Esophagus muscularis mucosa (tissue), 4 donors: Measurements from ENCODE around the gene BUB1B. TPM values are rescaled to one million over a fixed set of nuclear protein-coding genes. Genes with fewer than 3 reads are reported as not detected.

Experiments used
- DNase-seq: peaks from one replicate; pipeline ENCODE4 v3.0.0-alpha.2; 2017; ENCODE audit errors: extremely low spot score
- H3K27ac ChIP-seq, 4 donors: fragments of 200-600 bp; sonication (generic); replicated peaks in 1 of 4; 1 replicate in 3 of 4; 2 replicates in 1 of 4; pipeline ENCODE4 v1.5.1; 2016 to 2019; ENCODE audit warnings: mild to moderate bottlenecking in 1 of 4
- H3K27me3 ChIP-seq, 4 donors: fragments of 200-600 bp; sonication (generic); one replicate each; pipeline versions ENCODE4 v1.5.1 to v1.6.0; 2016 to 2019
- H3K36me3 ChIP-seq, 4 donors: fragments of 200-600 bp; sonication (generic); one replicate each; pipeline ENCODE4 v1.5.1; 2016 to 2019
- H3K4me1 ChIP-seq, 4 donors: fragments of 200-600 bp; sonication (generic); one replicate each; pipeline ENCODE4 v1.5.1; 2016 to 2019
- H3K4me3 ChIP-seq, 4 donors: fragments of 200-600 bp; sonication (generic); 1 replicate in 2 of 4; 2 replicates in 2 of 4; pipeline ENCODE4 v1.5.1; 2016 to 2019; ENCODE audit warnings: mild to moderate bottlenecking in 4 of 4, moderate library complexity in 1 of 4
- H3K9me3 ChIP-seq, 4 donors: fragments of 200-600 bp; sonication (generic); 1 replicate in 3 of 4; 2 replicates in 1 of 4; pipeline ENCODE4 v1.5.1; 2016 to 2019
- CTCF ChIP-seq, 3 experiments: fragments of 200-600 bp in 2 of 3; fragments of 450-650 bp in 1 of 3; sonication (generic) in 2 of 3; IDR thresholded peaks; one replicate each; pipeline ENCODE4 v1.5.1; 2017 to 2019; ENCODE audit warnings: antibody characterized with exemption in 3 of 3, mild to moderate bottlenecking in 2 of 3, moderate library complexity in 1 of 3
- EP300 ChIP-seq: sonication (generic); formaldehyde crosslinking; IDR thresholded peaks from one replicate; pipeline ENCODE4 v1.6.1; 2017; ENCODE audit warnings: antibody characterized with exemption
- POLR2A ChIP-seq: fragments of 450-650 bp; IDR thresholded peaks from one replicate; pipeline ENCODE4 v1.6.1; 2017; ENCODE audit warnings: antibody characterized with exemption, moderate library complexity, mild to moderate bottlenecking, low read depth
- POLR2AphosphoS5 ChIP-seq, 2 donors: sonication (generic); formaldehyde crosslinking; IDR thresholded peaks; one replicate each; pipeline ENCODE4 v1.6.1; 2017; ENCODE audit warnings: antibody characterized with exemption in 2 of 2
- WGBS: methylation state at CpG from one replicate; pipeline ENCODE4 v1.1.5; 2018; 5-methylcytosine and 5-hydroxymethylcytosine counted together
- intact Hi-C: fragments of 100-400 bp; cut with DNase I; formaldehyde crosslinking; loops from one replicate; pipeline ENCODE4 v1.15.1; 2023
- total RNA-seq, 4 donors: library from RNA; depleted of rRNA; stranded (reverse); fragments of >200 nt; gene quantifications; one replicate each; pipeline versions ENCODE4 v1.1.0 to v1.2.1, GENCODE V29; 2016

The BUB1B gene
- total RNA-seq, 4 donors from 2014 or later: 0.06 to 1.3 (median 0.17) TPM; not detected in 1

- no peak overlapping the region for H3K4me3 ChIP-seq
- H3K27ac ChIP-seq: no peak overlapping the region
- intact Hi-C loops: no loop called here
- H3K27me3 ChIP-seq: peaks cover 0 to 4% (median 0%) of the 10 kb centered on the region in 4 donors
- H3K9me3 ChIP-seq: no peaks in the 10 kb centered on the region
- no peak for TF ChIP-seq POLR2AphosphoS5 (IDR thresholded peaks at IDR 0.05)
- H3K36me3 ChIP-seq: no peaks in the 10 kb centered on the region
- WGBS: 89% methylated on average over 11 of the region's 11 CpGs
- H3K4me1 ChIP-seq: peaks cover 0 to 8% (median 6%) of the 10 kb centered on the region in 4 donors
- DNase-seq: no peak
These were observed 73.1 kb downstream of the BUB1B start for GRCh38 chr15:40233727-40234577.

GRCh38 chr15:40234783-40235182, 73.9 kb downstream of the BUB1B start:
- Histone ChIP-seq H3K36me3 (no peaks in the 10 kb centered on the region), H3K4me3 (no peak overlapping the region), H3K27me3 (peaks cover 0 to 11% (median 0%) of the 10 kb centered on the region in 4 donors), H3K4me1 (peaks cover 0 to 16% (median 13%) of the 10 kb centered on the region in 4 donors), H3K27ac (no peak overlapping the region), H3K9me3 (no peaks in the 10 kb centered on the region)
- no peak for DNase-seq
- intact Hi-C loops: no loop called here
- 69% methylated on average over 2 of the region's 4 CpGs for WGBS
- no peak for TF ChIP-seq POLR2AphosphoS5 (IDR thresholded peaks at IDR 0.05)
- no peak for TF ChIP-seq EP300
- TF ChIP-seq POLR2A: no peak
- no peak for TF ChIP-seq CTCF (IDR thresholded peaks at IDR 0.05)

- no peak overlapping the region for H3K27ac ChIP-seq
- 83% methylated on average over 4 of the region's 4 CpGs for WGBS
- H3K4me3 ChIP-seq: no peak overlapping the region
- H3K4me1 ChIP-seq: peaks cover 0 to 18% (median 13%) of the 10 kb centered on the region in 4 donors
- H3K27me3 ChIP-seq: peaks cover 0 to 16% (median 0%) of the 10 kb centered on the region in 4 donors
- DNase-seq: no peak
- no peaks in the 10 kb centered on the region for H3K36me3 ChIP-seq
- TF ChIP-seq POLR2A (no peak), POLR2AphosphoS5 (IDR thresholded peaks at IDR 0.05) (no peak), CTCF (IDR thresholded peaks at IDR 0.05) (no peak), EP300 (no peak)
- intact Hi-C loops: no loop called here
- no peaks in the 10 kb centered on the region for H3K9me3 ChIP-seq
These were observed 74.5 kb downstream of the BUB1B start for GRCh38 chr15:40235201-40235885.

- Histone ChIP-seq H3K36me3 (no peaks in the 10 kb centered on the region), H3K27ac (no peak within 1 kb of the TSS), H3K9me3 (no peaks in the 10 kb centered on the region), H3K27me3 (peaks cover 0 to 16% (median 0%) of the 10 kb centered on the region in 4 donors), H3K4me3 (peak within 1 kb of the TSS; percentile 35 to 49 (median 40)), H3K4me1 (peaks cover 0 to 18% (median 13%) of the 10 kb centered on the region in 4 donors)
- no peak for DNase-seq
- intact Hi-C loops: no loop called here
- WGBS: 11% methylated on average over 26 of the region's 39 CpGs
- TF ChIP-seq POLR2A: no peak
- no peak for TF ChIP-seq POLR2AphosphoS5 (IDR thresholded peaks at IDR 0.05)
- TF ChIP-seq EP300: no peak
- no peak for TF ChIP-seq CTCF (IDR thresholded peaks at IDR 0.05)
These were observed 77.9 kb downstream of the BUB1B start, which contains the start of gene PAK6 for GRCh38 chr15:40238532-40239403. PAK6 (plus strand) TSS chr15:40239063; CDS start chr15:40264786, 25,723 bp downstream.

- intact Hi-C loops: no loop called here
- 49% methylated on average over 3 of the region's 5 CpGs for WGBS
- Histone ChIP-seq H3K4me3 (peak overlapping the region; percentile 35 to 49 (median 40)), H3K27ac (no peak overlapping the region), H3K9me3 (no peaks in the 10 kb centered on the region), H3K4me1 (peaks cover 0 to 18% (median 13%) of the 10 kb centered on the region in 4 donors), H3K27me3 (peaks cover 0 to 16% (median 0%) of the 10 kb centered on the region in 4 donors), H3K36me3 (no peaks in the 10 kb centered on the region)
- TF ChIP-seq POLR2AphosphoS5 (IDR thresholded peaks at IDR 0.05): no peak
- no peak for TF ChIP-seq POLR2A
- no peak for TF ChIP-seq EP300
- no peak for TF ChIP-seq CTCF (IDR thresholded peaks at IDR 0.05)
- DNase-seq: no peak
These were observed 78.5 kb downstream of the BUB1B start for GRCh38 chr15:40239404-40239692.
